ENCODE data around the gene TMEM127. TPM values are rescaled to one million over a fixed set of nuclear protein-coding genes. Genes with fewer than 3 reads are reported as not detected.
"Not testable (repeated sequence)": the region's sequence is repeated elsewhere in the genome, so short reads cannot be mapped to it uniquely, and the experiment has no call there.

TMEM127 gene
- total RNA-seq, 2 experiments from 2014 or later: 17.4 to 21.2 TPM

DNA sequence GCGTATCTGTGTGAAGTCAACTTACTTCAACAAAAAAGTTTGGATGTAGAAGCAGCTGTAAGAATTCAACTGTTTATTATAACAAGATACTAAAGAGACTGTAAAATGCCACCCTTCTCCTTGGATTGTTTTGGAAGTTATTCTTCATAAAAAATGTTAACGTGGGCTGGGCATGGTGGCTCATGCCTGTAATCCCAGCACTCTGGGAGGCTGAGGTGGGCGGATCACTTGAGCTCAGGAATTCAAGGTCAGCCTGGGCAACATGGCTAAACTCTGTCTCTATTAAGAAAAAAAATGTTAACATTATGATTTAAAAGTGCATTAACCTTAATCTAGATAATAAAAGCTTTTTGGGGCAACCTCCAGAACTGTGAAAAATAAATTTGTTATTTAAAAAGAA is 8.0 kb upstream of the TMEM127 start:
- H3K9me3 Mint-ChIP-seq: no peaks in the 10 kb centered on the region
- H3K4me1 Mint-ChIP-seq: peaks cover 6% of the 10 kb centered on the region
- no peak for DNase-seq
- no peaks in the 10 kb centered on the region for H3K27me3 Mint-ChIP-seq
- H3K36me3 Mint-ChIP-seq: peaks cover 23% of the 10 kb centered on the region
- no peak overlapping the region for H3K27ac Mint-ChIP-seq
- H3K4me3 Mint-ChIP-seq: no peak overlapping the region

DNA sequence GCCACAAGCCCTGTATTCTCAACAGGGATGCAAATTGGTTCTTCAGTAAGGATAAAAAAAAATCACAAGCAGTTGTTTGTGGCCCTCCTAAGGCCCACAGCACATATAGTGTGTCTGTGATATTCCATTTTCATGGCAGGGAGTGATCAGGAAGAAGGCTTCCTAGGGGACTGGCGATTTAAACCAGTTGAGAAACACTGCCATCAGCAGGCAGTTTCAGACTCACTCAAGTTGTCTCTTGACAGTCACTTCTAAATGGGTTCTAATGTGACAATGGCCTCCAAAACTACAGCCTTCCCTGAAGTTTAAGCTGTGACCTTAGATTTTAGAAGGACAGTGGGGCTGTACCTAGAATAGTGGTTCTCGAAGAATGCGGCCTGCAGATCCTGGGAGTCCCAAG is 6.2 kb upstream of the TMEM127 start:
- Mint-ChIP-seq H3K27me3 (no peaks in the 10 kb centered on the region), H3K27ac (no peak overlapping the region), H3K4me3 (no peak overlapping the region), H3K36me3 (peaks cover 24% of the 10 kb centered on the region), H3K9me3 (no peaks in the 10 kb centered on the region), H3K4me1 (peaks cover 16% of the 10 kb centered on the region)
- DNase-seq: no peak

GRCh38 chr2:96267159-96267971 is 1.6 kb upstream of the TMEM127 start:
- Mint-ChIP-seq H3K4me3 (peak overlapping the region; percentile 100), H3K36me3 (peaks cover 24% of the 10 kb centered on the region), H3K27me3 (no peaks in the 10 kb centered on the region), H3K4me1 (peaks cover 24% of the 10 kb centered on the region), H3K9me3 (no peaks in the 10 kb centered on the region), H3K27ac (peak overlapping the region; percentile 83)
- peak; percentile 64 for DNase-seq

DNA sequence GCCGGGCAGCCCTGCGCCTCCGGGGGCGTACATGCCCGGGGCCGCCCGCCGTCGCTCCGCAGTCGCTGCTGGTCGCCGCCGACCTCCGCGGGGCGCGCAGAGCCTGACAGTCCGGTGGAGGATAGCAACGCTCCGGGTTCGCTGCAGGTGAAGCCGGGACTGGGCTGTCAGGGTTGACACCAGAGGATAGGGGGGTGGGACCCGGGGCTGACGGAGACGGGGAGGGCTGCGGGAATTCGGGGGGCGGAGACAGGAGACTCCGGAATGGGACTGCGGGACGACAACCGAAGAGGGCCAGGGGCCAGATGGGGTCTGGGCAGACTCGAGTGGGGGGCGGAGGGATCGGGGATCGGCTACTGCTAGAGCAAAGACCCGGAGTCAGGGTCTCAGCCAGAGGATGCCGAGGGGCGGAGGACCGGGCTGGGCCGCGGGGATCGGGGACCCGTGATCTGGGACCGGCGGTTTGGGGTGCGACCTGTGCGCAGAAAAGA is 403 bp downstream of the TMEM127 start:
- peaks cover 28% of the 10 kb centered on the region for H3K36me3 Mint-ChIP-seq
- peak overlapping the region; percentile 56 for H3K27ac Mint-ChIP-seq
- no peaks in the 10 kb centered on the region for H3K27me3 Mint-ChIP-seq
- H3K4me3 Mint-ChIP-seq: peak overlapping the region; percentile 100
- DNase-seq: no peak
- H3K4me1 Mint-ChIP-seq: peaks cover 34% of the 10 kb centered on the region
- no peaks in the 10 kb centered on the region for H3K9me3 Mint-ChIP-seq

- H3K36me3 Mint-ChIP-seq: peaks cover 27% of the 10 kb centered on the region
- peak; percentile 54 for DNase-seq
- peaks cover 40% of the 10 kb centered on the region for H3K4me1 Mint-ChIP-seq
- H3K4me3 Mint-ChIP-seq: peak overlapping the region; percentile 100
- no peaks in the 10 kb centered on the region for H3K27me3 Mint-ChIP-seq
- H3K9me3 Mint-ChIP-seq: no peaks in the 10 kb centered on the region
- H3K27ac Mint-ChIP-seq: no peak overlapping the region
Measured at GRCh38 chr2:96264656-96265348, 995 bp downstream of the TMEM127 start.

- Mint-ChIP-seq H3K27ac (no peak overlapping the region), H3K4me3 (peak overlapping the region; percentile 100), H3K27me3 (no peaks in the 10 kb centered on the region), H3K36me3 (peaks cover 25% of the 10 kb centered on the region), H3K4me1 (peaks cover 47% of the 10 kb centered on the region), H3K9me3 (no peaks in the 10 kb centered on the region)
- DNase-seq: no peak
Measured at GRCh38 chr2:96264086-96264485, 1.7 kb downstream of the TMEM127 start.

DNA sequence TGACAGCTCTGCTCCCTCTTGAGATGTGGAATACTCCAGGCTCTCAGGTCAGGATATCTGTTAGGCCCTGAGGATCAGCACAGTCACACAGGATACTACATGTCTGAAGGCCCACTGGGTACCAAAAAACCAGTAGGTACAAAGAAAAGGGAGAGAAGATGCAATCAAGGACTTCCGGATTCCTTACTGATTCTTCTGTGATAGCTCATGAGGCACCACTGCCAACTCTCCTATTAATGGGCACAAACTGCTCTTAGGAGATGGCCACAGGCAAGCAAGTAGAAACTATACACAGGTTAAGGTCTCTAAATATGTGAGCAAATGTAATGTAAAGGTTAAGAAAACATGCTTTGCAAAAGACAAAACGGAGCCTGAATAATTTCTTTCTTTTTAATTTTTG is 3.5 kb downstream of the TMEM127 start:
- Mint-ChIP-seq H3K4me3 (no peak overlapping the region), H3K27me3 (no peaks in the 10 kb centered on the region), H3K27ac (no peak overlapping the region), H3K9me3 (no peaks in the 10 kb centered on the region), H3K36me3 (peaks cover 14% of the 10 kb centered on the region), H3K4me1 (peaks cover 51% of the 10 kb centered on the region)
- no peak for DNase-seq

- Mint-ChIP-seq H3K36me3 (peaks cover 17% of the 10 kb centered on the region), H3K27me3 (no peaks in the 10 kb centered on the region), H3K27ac (no peak overlapping the region), H3K4me3 (no peak overlapping the region), H3K4me1 (peaks cover 57% of the 10 kb centered on the region), H3K9me3 (no peaks in the 10 kb centered on the region)
- no peak for DNase-seq
Measured at GRCh38 chr2:96261328-96262003, 4.3 kb downstream of the TMEM127 start.

- no peaks in the 10 kb centered on the region for H3K9me3 Mint-ChIP-seq
- peaks cover 62% of the 10 kb centered on the region for H3K4me1 Mint-ChIP-seq
- peak; percentile 44 for DNase-seq
- H3K4me3 Mint-ChIP-seq: no peak overlapping the region
- peaks cover 23% of the 10 kb centered on the region for H3K36me3 Mint-ChIP-seq
- peak overlapping the region; percentile 57 for H3K27ac Mint-ChIP-seq
- H3K27me3 Mint-ChIP-seq: no peaks in the 10 kb centered on the region
Measured at GRCh38 chr2:96260387-96261260, 5.2 kb downstream of the TMEM127 start.

- Mint-ChIP-seq H3K4me1 (peaks cover 69% of the 10 kb centered on the region), H3K27ac (peak overlapping the region; percentile 42), H3K27me3 (no peaks in the 10 kb centered on the region), H3K9me3 (no peaks in the 10 kb centered on the region), H3K4me3 (no peak overlapping the region), H3K36me3 (peaks cover 29% of the 10 kb centered on the region)
- no peak for DNase-seq
Measured at GRCh38 chr2:96259497-96259921, 6.3 kb downstream of the TMEM127 start.

GRCh38 chr2:96258166-96259022 is 7.4 kb downstream of the TMEM127 start:
- Mint-ChIP-seq H3K36me3 (peaks cover 27% of the 10 kb centered on the region), H3K4me3 (no peak overlapping the region), H3K27ac (peak overlapping the region; percentile 25), H3K4me1 (peaks cover 58% of the 10 kb centered on the region), H3K9me3 (no peaks in the 10 kb centered on the region), H3K27me3 (no peaks in the 10 kb centered on the region)
- DNase-seq: no peak

GRCh38 chr2:96257744-96258143 is 8.1 kb downstream of the TMEM127 start:
- H3K36me3 Mint-ChIP-seq: peaks cover 27% of the 10 kb centered on the region
- H3K9me3 Mint-ChIP-seq, H3K4me3 Mint-ChIP-seq, DNase-seq, H3K27me3 Mint-ChIP-seq: not testable (repeated sequence)
- peaks cover 57% of the 10 kb centered on the region for H3K4me1 Mint-ChIP-seq
- peak overlapping the region; percentile 70 for H3K27ac Mint-ChIP-seq

DNA sequence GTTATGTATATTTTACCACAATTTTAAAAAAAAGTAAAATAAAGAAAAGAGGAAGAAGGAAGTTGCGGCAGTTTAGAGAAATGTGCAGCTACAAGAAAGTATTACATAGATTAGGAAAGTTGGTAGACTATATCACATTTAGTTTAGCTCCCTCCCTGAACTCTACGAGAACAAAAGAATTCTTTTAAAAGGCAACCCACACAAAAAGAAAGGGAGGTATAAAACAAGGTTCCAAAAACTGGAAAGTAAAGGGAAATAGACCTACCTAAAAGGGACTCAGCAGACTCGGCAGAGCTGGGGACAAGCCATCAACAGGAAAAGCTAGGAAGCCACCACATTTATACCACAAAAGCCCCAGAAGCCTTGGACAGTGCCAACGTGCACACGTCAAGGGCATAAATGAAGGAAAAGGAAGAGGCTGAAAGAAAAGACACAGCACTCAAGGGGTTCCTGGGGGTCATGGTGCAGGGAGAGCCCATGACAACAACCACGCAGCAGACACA is 9.1 kb downstream of the TMEM127 start:
- H3K27me3 Mint-ChIP-seq: no peaks in the 10 kb centered on the region

More for the DNA sequence above, 9.1 kb downstream of the TMEM127 start:
- DNase-seq: no peak
- H3K4me3 Mint-ChIP-seq: peak overlapping the region; percentile 54
- peak overlapping the region; percentile 70 for H3K27ac Mint-ChIP-seq
- peaks cover 27% of the 10 kb centered on the region for H3K36me3 Mint-ChIP-seq
- peaks cover 56% of the 10 kb centered on the region for H3K4me1 Mint-ChIP-seq
- H3K9me3 Mint-ChIP-seq: no peaks in the 10 kb centered on the region
